SK-N-SH (cell line): ENCODE results near the gene MYO15B. TPM values are rescaled to one million over a fixed set of nuclear protein-coding genes. Genes with fewer than 3 reads are reported as not detected.

Source experiments
- CTCF ChIA-PET: fragments of 300-600, 350-600 bp; formaldehyde crosslinking; extraction: SDS; loops from one replicate; lab custom pipeline; 2021; lab: Yijun Ruan, JAX
- POLR2A ChIA-PET: fragments of 350-600 bp; sonication (Branson Sonifier 250); formaldehyde crosslinking; extraction: SDS; loops from one replicate; lab custom pipeline; 2020; ENCODE audit warnings: antibody characterized with exemption, inconsistent platforms; lab: Yijun Ruan, JAX
- DNase-seq: peaks from one replicate; pipeline ENCODE4 v3.0.0; 2012
- H2AFZ ChIP-seq: fragments of 200-600 bp; sonication (generic); 2 replicates; pipeline ENCODE4 v1.8.1; 2016; ENCODE audit warnings: antibody characterized with exemption, mild to moderate bottlenecking, low read depth
- H3F3A ChIP-seq: fragments of 200-600 bp; sonication (generic); replicated peaks from 2 replicates; pipeline ENCODE3; 2016; ENCODE audit warnings: antibody characterized with exemption, mild to moderate bottlenecking; ENCODE audit not compliant: insufficient read depth
- H3K27ac ChIP-seq, 2 experiments: fragments of 200-500 bp in 1 of 2; fragments of 200-600 bp in 1 of 2; sonication (Bioruptor generic) in 1 of 2; sonication (generic), shearing (Covaris generic) in 1 of 2; 2 replicates each; pipeline versions ENCODE4 v1.5.1 to v1.6.1; 2014 to 2016; ENCODE audit warnings: low read depth in 2 of 2, inconsistent platforms in 1 of 2, low read length in 1 of 2, mild to moderate bottlenecking in 1 of 2, mixed read lengths in 1 of 2
- H3K27me3 ChIP-seq: fragments of 200-600 bp; sonication (generic), shearing (Covaris generic); 2 replicates; pipeline ENCODE4 v1.6.1; 2016; ENCODE audit warnings: mixed run types; ENCODE audit not compliant: insufficient read depth
- H3K36me3 ChIP-seq, 2 experiments: fragments of 200-500 bp in 1 of 2; fragments of 200-600 bp in 1 of 2; sonication (Bioruptor generic) in 1 of 2; sonication (generic) in 1 of 2; replicated peaks in 1 of 2; 2 replicates each; pipeline versions ENCODE3 to v1.5.1; 2014 to 2016; ENCODE audit warnings: low read length in 1 of 2, mild to moderate bottlenecking in 1 of 2; ENCODE audit not compliant: insufficient read depth in 2 of 2, control insufficient read depth in 1 of 2
- H3K4me1 ChIP-seq, 2 experiments: fragments of 200-500 bp in 1 of 2; fragments of 200-600 bp in 1 of 2; sonication (Bioruptor generic) in 1 of 2; sonication (generic), shearing (Covaris generic) in 1 of 2; 2 replicates each; pipeline versions ENCODE4 v1.5.1 to v1.6.1; 2014 to 2016; ENCODE audit warnings: low read depth in 1 of 2, low read length in 1 of 2, mixed run types in 1 of 2; ENCODE audit not compliant: insufficient read depth in 2 of 2, control insufficient read depth in 1 of 2
- H3K4me2 ChIP-seq: fragments of 200-600 bp; sonication (generic), shearing (Covaris generic); 2 replicates; pipeline ENCODE4 v1.6.1; 2017; ENCODE audit warnings: mixed run types
- H3K4me3 ChIP-seq, 2 experiments: fragments of 200-500 bp in 1 of 2; fragments of 200-600 bp in 1 of 2; sonication (Bioruptor generic) in 1 of 2; sonication (generic), shearing (Covaris generic) in 1 of 2; 2 replicates each; pipeline versions ENCODE4 v1.5.1 to v1.8.1; 2014 to 2016; ENCODE audit warnings: low read depth in 2 of 2, inconsistent platforms in 1 of 2, low read length in 1 of 2, mild to moderate bottlenecking in 1 of 2, mixed read lengths in 1 of 2, moderate library complexity in 1 of 2
- H3K79me2 ChIP-seq: fragments of 200-600 bp; sonication (generic); 2 replicates; pipeline ENCODE4 v1.8.1; 2017; ENCODE audit warnings: mild to moderate bottlenecking; ENCODE audit not compliant: insufficient read depth
- H3K9ac ChIP-seq: fragments of 200-600 bp; sonication (generic); 2 replicates; pipeline ENCODE4 v1.6.1; 2017; ENCODE audit warnings: mixed run types
- H3K9me2 ChIP-seq: fragments of 200-600 bp; sonication (generic); 2 replicates; pipeline ENCODE4 v1.6.1; 2017; ENCODE audit warnings: mixed run types
- H3K9me3 ChIP-seq: fragments of 200-600 bp; sonication (generic); 2 replicates; pipeline ENCODE4 v1.6.1; 2017; ENCODE audit warnings: mixed run types, mild to moderate bottlenecking, moderate library complexity
- H4K20me1 ChIP-seq: fragments of 200-600 bp; sonication (generic); 2 replicates; pipeline ENCODE4 v1.6.1; 2017; ENCODE audit warnings: mild to moderate bottlenecking, mixed run types; ENCODE audit not compliant: insufficient read depth
- CTCF ChIP-seq: fragments of 200-600 bp; sonication (generic); IDR thresholded peaks from 2 replicates; pipeline ENCODE4 v1.6.1; 2017; ENCODE audit warnings: antibody characterized with exemption, mild to moderate bottlenecking, moderate library complexity
- ELF1 ChIP-seq: IDR thresholded peaks from 2 replicates; pipeline ENCODE4 v1.4.0; 2012
- EP300 ChIP-seq, 2 experiments: IDR thresholded peaks; 2 replicates each; pipeline versions ENCODE4 v1.4.0 to v1.6.1; 2012; ENCODE audit warnings: borderline replicate concordance in 1 of 2, low read depth in 1 of 2, low read length in 1 of 2
- EZH2phosphoT487 ChIP-seq: fragments of 200-600 bp; sonication (generic); IDR thresholded peaks from 2 replicates; pipeline ENCODE4 v1.6.1; 2017; ENCODE audit warnings: low read depth, mixed run types, mild to moderate bottlenecking, antibody characterized with exemption, moderate library complexity, borderline replicate concordance
- FOSL2 ChIP-seq: IDR thresholded peaks from 2 replicates; pipeline ENCODE4 v1.4.0; 2012; ENCODE audit warnings: low read depth, mild to moderate bottlenecking, moderate library complexity, borderline replicate concordance
- FOXJ3 ChIP-seq: sonication (generic); formaldehyde crosslinking; IDR thresholded peaks from 2 replicates; pipeline ENCODE4 v1.5.1; 2020; ENCODE audit warnings: mild to moderate bottlenecking, missing genetic modification reagents
- GATA2 ChIP-seq: sonication (generic); formaldehyde crosslinking; IDR thresholded peaks from 2 replicates; pipeline ENCODE4 v1.5.0; 2020; ENCODE audit warnings: mild to moderate bottlenecking, missing genetic modification reagents
- JUND ChIP-seq: IDR thresholded peaks from 2 replicates; pipeline ENCODE4 v1.4.0; 2012
- MEF2A ChIP-seq: IDR thresholded peaks from 2 replicates; pipeline ENCODE4 v1.4.0; 2012; ENCODE audit warnings: low read depth, borderline replicate concordance
- MXI1 ChIP-seq: IDR thresholded peaks from 2 replicates; pipeline ENCODE4 v1.6.1; 2012; ENCODE audit warnings: mild to moderate bottlenecking, low read depth, low read length, improper control_type of control experiment
- NFIC ChIP-seq: IDR thresholded peaks from 2 replicates; pipeline ENCODE4 v1.4.0; 2012; ENCODE audit warnings: borderline replicate concordance
- POLR2AphosphoS5 ChIP-seq: IDR thresholded peaks from 2 replicates; pipeline ENCODE4 v1.6.1; 2012; ENCODE audit warnings: low read depth, low read length
- RAD21 ChIP-seq: IDR thresholded peaks from 2 replicates; pipeline ENCODE4 v1.6.1; 2012; ENCODE audit warnings: mild to moderate bottlenecking, low read length
- RCOR1 ChIP-seq: fragments of 150-350 bp; IDR thresholded peaks from 2 replicates; pipeline ENCODE4 v1.6.1; 2017; ENCODE audit warnings: antibody characterized with exemption, low read length
- SIN3A ChIP-seq: IDR thresholded peaks from 2 replicates; pipeline ENCODE4 v1.6.1; 2012; ENCODE audit warnings: low read depth, mild to moderate bottlenecking, low read length, moderate library complexity, borderline replicate concordance
- SMC3 ChIP-seq: IDR thresholded peaks from 2 replicates; pipeline ENCODE4 v1.6.1; 2012; ENCODE audit warnings: low read depth, low read length, improper control_type of control experiment
- TAF1 ChIP-seq: IDR thresholded peaks from 2 replicates; pipeline ENCODE4 v1.6.1; 2012; ENCODE audit warnings: low read depth, mild to moderate bottlenecking, low read length, moderate library complexity, borderline replicate concordance
- TCF12 ChIP-seq: IDR thresholded peaks from 2 replicates; pipeline ENCODE4 v1.4.0; 2012
- TEAD4 ChIP-seq: IDR thresholded peaks from 2 replicates; pipeline ENCODE4 v1.4.0; 2012; ENCODE audit warnings: mild to moderate bottlenecking, borderline replicate concordance; ENCODE audit not compliant: insufficient read depth
- WGBS: methylation state at CpG from one replicate; pipeline ENCODE4 v1.1.6; 2017; ENCODE audit warnings: low lambda C conversion rate; 5-methylcytosine and 5-hydroxymethylcytosine counted together
- polyA plus RNA-seq, 3 experiments: library from polyadenylated mRNA; depleted of rRNA; stranded (reverse); fragments of >200 nt; gene quantifications; 2 replicates each; pipeline ENCODE4 v1.2.3, GENCODE V29; 2012
- TF ChIP-seq, protein P1 (sequence below): fragments of 150-350 bp; IDR thresholded peaks from 2 replicates; pipeline ENCODE4 v1.6.1; 2017; ENCODE audit warnings: antibody characterized with exemption, low read length, low read depth, borderline replicate concordance
- TF ChIP-seq, protein P2 (sequence below): fragments of 150-350 bp; IDR thresholded peaks from 2 replicates; pipeline ENCODE4 v1.6.1; 2016; ENCODE audit warnings: mild to moderate bottlenecking, low read depth, low read length
- TF ChIP-seq, protein P3 (sequence below): IDR thresholded peaks from 2 replicates; pipeline ENCODE4 v1.4.0; 2012; ENCODE audit warnings: low read depth, borderline replicate concordance
- TF ChIP-seq, protein P4 (sequence below): IDR thresholded peaks from 2 replicates; pipeline ENCODE4 v1.4.0; 2012; ENCODE audit warnings: low read depth
- TF ChIP-seq, protein P5 (sequence below): IDR thresholded peaks from 2 replicates; pipeline ENCODE4 v1.6.1; 2012; ENCODE audit warnings: mild to moderate bottlenecking, low read depth, low read length, moderate library complexity

Gene MYO15B
- polyA plus RNA-seq, 1 of the 3 experiments (the other 2 are of a cell fraction): 10.3 TPM

DNA sequence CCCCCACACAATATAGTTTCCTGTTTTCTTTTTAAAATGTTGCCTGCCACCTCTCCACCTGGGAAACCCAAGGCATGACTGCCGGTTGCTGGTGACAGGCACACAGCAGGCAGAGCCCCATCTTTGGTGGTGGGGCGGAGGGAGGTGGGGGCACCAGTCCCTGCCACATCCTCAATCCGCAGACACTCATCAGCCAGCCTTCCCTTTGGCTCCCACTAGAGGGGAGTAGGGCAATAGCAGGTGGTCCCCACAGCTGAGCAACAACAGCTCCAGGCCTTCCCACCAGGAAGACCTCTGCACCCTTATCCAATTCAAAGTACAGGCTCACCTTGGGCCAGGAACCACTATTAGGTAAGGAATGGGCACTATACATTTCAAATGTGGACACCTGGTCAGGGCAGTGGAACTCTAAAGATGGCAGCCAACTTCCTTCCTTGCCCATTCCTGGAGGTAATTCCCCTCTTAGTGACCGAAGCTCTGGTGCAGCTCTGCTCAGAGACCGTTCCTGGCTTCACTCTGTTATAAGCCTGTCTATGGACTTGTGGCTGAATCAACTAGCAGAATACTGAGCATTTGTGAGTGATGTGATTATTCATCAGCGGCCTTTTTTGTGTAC lies 65.4 kb downstream of the MYO15B start:
- WGBS: 69% methylated on average over 6 of the region's 6 CpGs
- no peak for TF ChIP-seq TAF1
- TF ChIP-seq ELF1: no peak
- TF ChIP-seq, protein P1, sequence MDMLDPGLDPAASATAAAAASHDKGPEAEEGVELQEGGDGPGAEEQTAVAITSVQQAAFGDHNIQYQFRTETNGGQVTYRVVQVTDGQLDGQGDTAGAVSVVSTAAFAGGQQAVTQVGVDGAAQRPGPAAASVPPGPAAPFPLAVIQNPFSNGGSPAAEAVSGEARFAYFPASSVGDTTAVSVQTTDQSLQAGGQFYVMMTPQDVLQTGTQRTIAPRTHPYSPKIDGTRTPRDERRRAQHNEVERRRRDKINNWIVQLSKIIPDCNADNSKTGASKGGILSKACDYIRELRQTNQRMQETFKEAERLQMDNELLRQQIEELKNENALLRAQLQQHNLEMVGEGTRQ: no peak
- no peak for TF ChIP-seq FOSL2
- no peak for TF ChIP-seq SIN3A
- no peak for TF ChIP-seq POLR2AphosphoS5
- no peak for TF ChIP-seq EP300 (IDR thresholded peaks at IDR 0.05; ENCODE audit: borderline replicate concordance in 1 of 2, low read depth in 1 of 2, low read length in 1 of 2)
- TF ChIP-seq RCOR1: no peak
- TF ChIP-seq GATA2: no peak
- no peak for TF ChIP-seq TCF12
- peak; percentile 68 for TF ChIP-seq RAD21
- no peak for TF ChIP-seq NFIC
- peak; percentile 43; the same call in 1 of the 2 replicates for TF ChIP-seq SMC3
- TF ChIP-seq, protein P2, sequence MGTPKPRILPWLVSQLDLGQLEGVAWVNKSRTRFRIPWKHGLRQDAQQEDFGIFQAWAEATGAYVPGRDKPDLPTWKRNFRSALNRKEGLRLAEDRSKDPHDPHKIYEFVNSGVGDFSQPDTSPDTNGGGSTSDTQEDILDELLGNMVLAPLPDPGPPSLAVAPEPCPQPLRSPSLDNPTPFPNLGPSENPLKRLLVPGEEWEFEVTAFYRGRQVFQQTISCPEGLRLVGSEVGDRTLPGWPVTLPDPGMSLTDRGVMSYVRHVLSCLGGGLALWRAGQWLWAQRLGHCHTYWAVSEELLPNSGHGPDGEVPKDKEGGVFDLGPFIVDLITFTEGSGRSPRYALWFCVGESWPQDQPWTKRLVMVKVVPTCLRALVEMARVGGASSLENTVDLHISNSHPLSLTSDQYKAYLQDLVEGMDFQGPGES: no peak
- TF ChIP-seq, protein P3, sequence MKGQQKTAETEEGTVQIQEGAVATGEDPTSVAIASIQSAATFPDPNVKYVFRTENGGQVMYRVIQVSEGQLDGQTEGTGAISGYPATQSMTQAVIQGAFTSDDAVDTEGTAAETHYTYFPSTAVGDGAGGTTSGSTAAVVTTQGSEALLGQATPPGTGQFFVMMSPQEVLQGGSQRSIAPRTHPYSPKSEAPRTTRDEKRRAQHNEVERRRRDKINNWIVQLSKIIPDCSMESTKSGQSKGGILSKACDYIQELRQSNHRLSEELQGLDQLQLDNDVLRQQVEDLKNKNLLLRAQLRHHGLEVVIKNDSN: no peak
- TF ChIP-seq CTCF: peak; percentile 87
- no peak for TF ChIP-seq MXI1
- no peak for TF ChIP-seq JUND
- TF ChIP-seq, protein P4, sequence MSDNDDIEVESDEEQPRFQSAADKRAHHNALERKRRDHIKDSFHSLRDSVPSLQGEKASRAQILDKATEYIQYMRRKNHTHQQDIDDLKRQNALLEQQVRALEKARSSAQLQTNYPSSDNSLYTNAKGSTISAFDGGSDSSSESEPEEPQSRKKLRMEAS: no peak
- no peak for TF ChIP-seq MEF2A
- no peak for TF ChIP-seq TEAD4
- no peak for TF ChIP-seq FOXJ3 (CRISPR knock-in tag)
- no peak for TF ChIP-seq EZH2phosphoT487
- TF ChIP-seq, protein P5, sequence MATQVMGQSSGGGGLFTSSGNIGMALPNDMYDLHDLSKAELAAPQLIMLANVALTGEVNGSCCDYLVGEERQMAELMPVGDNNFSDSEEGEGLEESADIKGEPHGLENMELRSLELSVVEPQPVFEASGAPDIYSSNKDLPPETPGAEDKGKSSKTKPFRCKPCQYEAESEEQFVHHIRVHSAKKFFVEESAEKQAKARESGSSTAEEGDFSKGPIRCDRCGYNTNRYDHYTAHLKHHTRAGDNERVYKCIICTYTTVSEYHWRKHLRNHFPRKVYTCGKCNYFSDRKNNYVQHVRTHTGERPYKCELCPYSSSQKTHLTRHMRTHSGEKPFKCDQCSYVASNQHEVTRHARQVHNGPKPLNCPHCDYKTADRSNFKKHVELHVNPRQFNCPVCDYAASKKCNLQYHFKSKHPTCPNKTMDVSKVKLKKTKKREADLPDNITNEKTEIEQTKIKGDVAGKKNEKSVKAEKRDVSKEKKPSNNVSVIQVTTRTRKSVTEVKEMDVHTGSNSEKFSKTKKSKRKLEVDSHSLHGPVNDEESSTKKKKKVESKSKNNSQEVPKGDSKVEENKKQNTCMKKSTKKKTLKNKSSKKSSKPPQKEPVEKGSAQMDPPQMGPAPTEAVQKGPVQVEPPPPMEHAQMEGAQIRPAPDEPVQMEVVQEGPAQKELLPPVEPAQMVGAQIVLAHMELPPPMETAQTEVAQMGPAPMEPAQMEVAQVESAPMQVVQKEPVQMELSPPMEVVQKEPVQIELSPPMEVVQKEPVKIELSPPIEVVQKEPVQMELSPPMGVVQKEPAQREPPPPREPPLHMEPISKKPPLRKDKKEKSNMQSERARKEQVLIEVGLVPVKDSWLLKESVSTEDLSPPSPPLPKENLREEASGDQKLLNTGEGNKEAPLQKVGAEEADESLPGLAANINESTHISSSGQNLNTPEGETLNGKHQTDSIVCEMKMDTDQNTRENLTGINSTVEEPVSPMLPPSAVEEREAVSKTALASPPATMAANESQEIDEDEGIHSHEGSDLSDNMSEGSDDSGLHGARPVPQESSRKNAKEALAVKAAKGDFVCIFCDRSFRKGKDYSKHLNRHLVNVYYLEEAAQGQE: no peak

More for the DNA sequence above, 65.4 kb downstream of the MYO15B start:
- H3K36me3 ChIP-seq: peaks cover 33 to 38% of the 10 kb centered on the region in 2 experiments
- peaks cover 11% of the 10 kb centered on the region for H3F3A ChIP-seq
- H3K27ac ChIP-seq: no peak overlapping the region
- POLR2A ChIA-PET: no interaction called here
- H3K79me2 ChIP-seq: no peaks in the 10 kb centered on the region
- H3K9ac ChIP-seq: no peak overlapping the region
- CTCF ChIA-PET: interaction anchor here (0.7 to 31.7 kb wide), 20 partner anchors 9 to 137 kb away, joined by 3 to 1189 read pairs (median 4); partner anchors contain the start of genes ITGB4, RECQL5, SAP30BP and SMIM5
- no peaks in the 10 kb centered on the region for H3K9me2 ChIP-seq
- no peaks in the 10 kb centered on the region for H3K27me3 ChIP-seq
- H3K4me2 ChIP-seq: no peak overlapping the region
- no peaks in the 10 kb centered on the region for H3K4me1 ChIP-seq
- no peaks in the 10 kb centered on the region for H3K9me3 ChIP-seq
- H4K20me1 ChIP-seq: no peaks in the 10 kb centered on the region
- DNase-seq: peak; percentile 85
- no peak overlapping the region for H3K4me3 ChIP-seq
- H2AFZ ChIP-seq: no peak overlapping the region
